GM21529 (cell line): Measurements from ENCODE around the gene CWC27.
"Not testable (repeated sequence)": the region's sequence is repeated elsewhere in the genome, so short reads cannot be mapped to it uniquely, and the experiment has no call there.

Experiments
- ATAC-seq: cut with Tn5 transposase; IDR thresholded peaks from one replicate; pipeline ENCODE4 v1.9.1; 2021; ENCODE audit not compliant: unreplicated experiment

CWC27 gene

GRCh38 chr5:64918083-64918482, 149.4 kb downstream of the CWC27 start:
- ATAC-seq: no peak

- no peak for ATAC-seq
These were observed 152.7 kb downstream of the CWC27 start for GRCh38 chr5:64921386-64921785.

- no peak for ATAC-seq
These were observed 154.5 kb downstream of the CWC27 start for GRCh38 chr5:64923151-64923685.

GRCh38 chr5:64925123-64925522, 156.4 kb downstream of the CWC27 start:
- no peak for ATAC-seq

- ATAC-seq: no peak
These were observed 161.1 kb downstream of the CWC27 start for GRCh38 chr5:64929833-64930232.

- no peak for ATAC-seq
These were observed 162.1 kb downstream of the CWC27 start for GRCh38 chr5:64930672-64931318.

GRCh38 chr5:64939422-64939771, 170.7 kb downstream of the CWC27 start:
- ATAC-seq: not testable (repeated sequence)

- no peak for ATAC-seq
These were observed 171.2 kb downstream of the CWC27 start for GRCh38 chr5:64939772-64940510.

GRCh38 chr5:64942460-64942859, 173.7 kb downstream of the CWC27 start:
- ATAC-seq: no peak

GRCh38 chr5:64944868-64945267, 176.1 kb downstream of the CWC27 start:
- no peak for ATAC-seq

- no peak for ATAC-seq
These were observed 178.3 kb downstream of the CWC27 start for GRCh38 chr5:64947031-64947430.

GRCh38 chr5:64947801-64948200, 179.1 kb downstream of the CWC27 start:
- no peak for ATAC-seq

- no peak for ATAC-seq
These were observed 180.6 kb downstream of the CWC27 start for GRCh38 chr5:64949331-64949730.

GRCh38 chr5:64952951-64953673, 184.4 kb downstream of the CWC27 start:
- ATAC-seq: no peak

GRCh38 chr5:64954518-64954917, 185.8 kb downstream of the CWC27 start:
- no peak for ATAC-seq

GRCh38 chr5:64958757-64959391, 190.1 kb downstream of the CWC27 start:
- ATAC-seq: no peak

- ATAC-seq: no peak
These were observed 194.5 kb downstream of the CWC27 start for GRCh38 chr5:64963278-64963677.

GRCh38 chr5:64968591-64969110, 199.9 kb downstream of the CWC27 start:
- no peak for ATAC-seq

GRCh38 chr5:64969578-64969977, 200.8 kb downstream of the CWC27 start:
- ATAC-seq: no peak

- no peak for ATAC-seq
These were observed 202.8 kb downstream of the CWC27 start for GRCh38 chr5:64971513-64971912.

GRCh38 chr5:64971990-64972389, 203.3 kb downstream of the CWC27 start:
- no peak for ATAC-seq
